Measurements from ENCODE around the gene PAPPA2.

- TF ChIP-seq POLR2A (IDR thresholded peaks at IDR 0.05) (no peak), CTCF (IDR thresholded peaks at IDR 0.05) (no peak), EP300 (IDR thresholded peaks at IDR 0.05; ENCODE audit: low read depth) (no peak)
Observed at GRCh38 chr1:176857632-176858031, 394.7 kb downstream of the PAPPA2 start.

Measured in transverse colon (tissue), 3 donors.